Heart right ventricle (tissue), 16 donors: ENCODE data around the gene LY6G5B. TPM values are rescaled to one million over a fixed set of nuclear protein-coding genes. Genes with fewer than 3 reads are reported as not detected.

ENCODE experiments used
- ATAC-seq, 8 donors: fragments of 200-7000 bp; cut with Tn5 transposase; one replicate each; pipeline ENCODE4 v1.9.1; 2020; ENCODE audit warnings: mild to moderate bottlenecking in 8 of 8, moderate library complexity in 8 of 8, moderate number of reproducible peaks in 1 of 8
- DNase-seq, 2 donors: peaks; one replicate each; pipeline ENCODE4 v3.0.0-alpha.2; 2020
- H3K27ac ChIP-seq, 10 donors: fragments of 200-600 bp; sonication (generic) in 2 of 10; one replicate each; pipeline versions ENCODE4 v1.5.0 to v1.8.0; 2020 to 2022; ENCODE audit warnings: mild to moderate bottlenecking in 3 of 10
- H3K27me3 ChIP-seq, 7 donors: fragments of 200-600 bp; one replicate each; pipeline ENCODE4 v1.8.0; 2021 to 2022; ENCODE audit warnings: mild to moderate bottlenecking in 2 of 7
- H3K36me3 ChIP-seq, 9 donors: fragments of 200-600 bp; sonication (generic) in 1 of 9; one replicate each; pipeline versions ENCODE4 v1.5.0 to v1.8.0; 2020 to 2022; ENCODE audit warnings: mild to moderate bottlenecking in 2 of 9
- H3K4me1 ChIP-seq, 9 donors: fragments of 200-600 bp; sonication (generic) in 1 of 9; one replicate each; pipeline versions ENCODE4 v1.5.0 to v1.8.0; 2020 to 2022; ENCODE audit warnings: mild to moderate bottlenecking in 4 of 9
- H3K4me3 ChIP-seq, 10 donors: fragments of 200-600 bp; sonication (generic) in 2 of 10; one replicate each; pipeline versions ENCODE4 v1.5.0 to v1.8.0; 2020 to 2022; ENCODE audit warnings: mild to moderate bottlenecking in 7 of 10, moderate library complexity in 2 of 10
- H3K9me3 ChIP-seq, 11 donors: fragments of 200-600 bp in 10 of 11; sonication (generic) in 2 of 11; one replicate each; pipeline versions ENCODE4 v1.5.0 to v1.8.0; 2013 to 2022; ENCODE audit warnings: mild to moderate bottlenecking in 2 of 11, control low read depth in 1 of 11, moderate library complexity in 1 of 11
- WGBS, 2 donors: extraction: QIAGEN DNeasy Blood & Tissue Kit; methylation state at CpG; one replicate each; pipeline ENCODE4 v1.1.7; 2013; ENCODE audit warnings: inconsistent platforms in 1 of 2; 5-methylcytosine and 5-hydroxymethylcytosine counted together
- intact Hi-C, 10 donors: fragments of 100-400 bp; cut with DNase I; formaldehyde crosslinking; loops; one replicate each; pipeline versions ENCODE4 v1.11.1 to v1.14.2; 2022
- polyA plus RNA-seq, 2 donors: library from polyadenylated mRNA; stranded (reverse); fragments of 200-250 nt; gene quantifications; one replicate each; pipeline ENCODE4 v1.2.3, GENCODE V29; 2013
- total RNA-seq, 10 donors: library from RNA; stranded (reverse); fragmentation: NEBNext Ultra II Directional in 3 of 10; extraction: Animal tissue kit (Norgen Biotek cat#: 25700) in 3 of 10; gene quantifications; one replicate each; pipeline versions ENCODE4 v1.2.1 to v1.2.4, GENCODE V29; 2021 to 2023
- TF ChIP-seq, protein P1 (sequence below), 9 donors: fragments of 200-600 bp; sonication (generic) in 2 of 9; IDR thresholded peaks; one replicate each; pipeline versions ENCODE4 v1.5.0 to v1.8.0; 2021 to 2022; ENCODE audit warnings: antibody characterized with exemption in 9 of 9, mild to moderate bottlenecking in 5 of 9, moderate library complexity in 1 of 9
- donor health status: Arrhythmogenic right ventricular cardiomyopathy.
- donor health status: ischemic (EF 13 %, LVEDD 7.1; RV severe dilation, severe dysfunction).
- donor health status: healthy with polysubstance abuse.
- donor health status: DM: no; HTN: yes; CAD: no.
- donor health status: DM: no; HTN: no; CAD: no.
- donor health status: ischemic (EF 25% LVEDD 6.9; RV normal size, moderate dysfunction).
- donor health status: ischemic (EF 25% LVEDD 5.7; RV mildly dilated, moderate dysfunction).
- donor health status: healthy.
- donor health status: DM: yes; HTN: yes; CAD: no.
- donor health status: Ischemic cardiomyopathy.
- donor health status: ischemic (EF 35%, LVEDD 5.7; RV mildly dilated, moderate dysfunction).
- donor health status: nonischemic (EF 11% LVEDD 7.7; RV severe dilation, severe dysfunction).
- donor health status: DM: yes; HTN: yes; CAD: no.
- donor health status: PGD.
- donor health status: ischemic (EF 29% LVEDD 5.4; RV normal size, mild dysfunction).
- donor health status: nonischemic (EF 23%, LVEDD 6.1; RV moderate dilation, normal function).

LY6G5B gene
- total and polyA plus RNA-seq, 12 donors, result 2.4 to 7.3 (median 3.8) TPM

DNA sequence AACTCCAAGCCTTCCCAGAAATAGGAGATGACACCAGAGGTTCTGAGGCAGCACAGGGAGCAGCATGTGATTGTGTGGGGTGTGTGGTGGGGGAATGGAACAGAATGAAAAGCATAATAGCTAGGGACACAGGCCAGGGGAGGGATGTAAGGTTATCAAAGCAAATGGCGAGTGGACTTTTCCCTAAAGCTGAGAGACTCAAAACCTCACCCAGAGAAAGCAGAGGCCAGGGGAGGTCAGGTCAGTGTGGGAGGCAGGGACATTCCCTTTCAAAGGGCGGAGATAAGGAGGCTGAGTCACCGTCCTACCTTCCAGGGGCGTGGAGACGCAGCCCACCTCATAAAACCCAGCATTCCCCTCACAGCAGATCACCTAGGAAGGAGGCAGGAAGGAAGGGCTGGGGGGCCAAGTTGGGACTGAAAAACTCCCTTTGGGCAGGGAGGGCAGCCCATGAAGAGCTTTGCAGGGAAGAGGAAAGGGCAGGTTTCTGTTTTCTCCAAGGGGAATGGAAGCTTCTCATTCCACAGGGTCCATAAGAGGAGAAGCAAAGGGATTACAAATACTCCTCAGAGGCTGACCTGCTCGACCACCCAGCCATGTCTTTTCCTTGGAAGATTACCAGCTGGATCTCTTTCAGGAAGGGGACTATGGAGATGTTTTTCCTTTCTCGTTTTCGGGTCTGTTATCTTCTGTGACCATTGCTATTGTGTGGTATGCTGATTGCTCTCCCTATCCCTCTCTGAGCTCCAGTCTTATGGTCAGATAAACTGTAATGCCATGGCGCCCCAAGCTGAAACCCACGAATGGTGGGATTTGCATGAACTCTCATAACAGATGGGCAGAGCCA, 20.7 kb downstream of the LY6G5B start:
- Histone ChIP-seq H3K4me1 (peaks cover 0 to 4% (median 0%) of the 10 kb centered on the region in 9 donors), H3K36me3 (peaks cover 5 to 100% (median 75%) of the 10 kb centered on the region in 9 donors), H3K4me3 (no peak overlapping the region), H3K27ac (no peak overlapping the region), H3K9me3 (no peaks in the 10 kb centered on the region), H3K27me3 (no peaks in the 10 kb centered on the region)
- ATAC-seq (peak in 3 of 8 donors; percentile 32 to 49 (median 40)), DNase-seq (no peak)
- TF ChIP-seq, protein P1, sequence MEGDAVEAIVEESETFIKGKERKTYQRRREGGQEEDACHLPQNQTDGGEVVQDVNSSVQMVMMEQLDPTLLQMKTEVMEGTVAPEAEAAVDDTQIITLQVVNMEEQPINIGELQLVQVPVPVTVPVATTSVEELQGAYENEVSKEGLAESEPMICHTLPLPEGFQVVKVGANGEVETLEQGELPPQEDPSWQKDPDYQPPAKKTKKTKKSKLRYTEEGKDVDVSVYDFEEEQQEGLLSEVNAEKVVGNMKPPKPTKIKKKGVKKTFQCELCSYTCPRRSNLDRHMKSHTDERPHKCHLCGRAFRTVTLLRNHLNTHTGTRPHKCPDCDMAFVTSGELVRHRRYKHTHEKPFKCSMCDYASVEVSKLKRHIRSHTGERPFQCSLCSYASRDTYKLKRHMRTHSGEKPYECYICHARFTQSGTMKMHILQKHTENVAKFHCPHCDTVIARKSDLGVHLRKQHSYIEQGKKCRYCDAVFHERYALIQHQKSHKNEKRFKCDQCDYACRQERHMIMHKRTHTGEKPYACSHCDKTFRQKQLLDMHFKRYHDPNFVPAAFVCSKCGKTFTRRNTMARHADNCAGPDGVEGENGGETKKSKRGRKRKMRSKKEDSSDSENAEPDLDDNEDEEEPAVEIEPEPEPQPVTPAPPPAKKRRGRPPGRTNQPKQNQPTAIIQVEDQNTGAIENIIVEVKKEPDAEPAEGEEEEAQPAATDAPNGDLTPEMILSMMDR (IDR thresholded peaks at IDR 0.05), result no peak
- intact Hi-C loops, result no loop called here
- WGBS, 2 donors, result 65 to 75% methylated on average over 10 of the region's 10 CpGs

DNA sequence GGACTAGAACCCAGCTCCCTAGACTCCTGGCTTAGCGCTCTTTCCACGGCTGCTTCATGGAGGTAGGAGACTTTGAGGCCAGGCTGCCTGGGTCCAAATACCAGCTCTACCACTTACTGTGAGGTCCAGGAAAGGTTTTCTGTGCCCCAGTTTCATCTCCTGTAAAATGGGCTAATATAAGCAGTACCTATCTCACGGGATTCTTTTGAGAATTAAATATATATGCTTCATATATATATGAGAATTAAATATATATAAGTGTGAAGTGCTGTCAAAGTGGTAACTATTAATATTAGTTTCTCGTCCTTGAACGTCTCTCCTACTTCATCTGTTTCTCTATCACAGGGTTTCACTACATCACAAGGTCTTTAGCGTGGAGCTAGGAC, 21.3 kb downstream of the LY6G5B start:
- intact Hi-C loops, result no loop called here
- H3K4me3 ChIP-seq, result no peak overlapping the region
- H3K4me1 ChIP-seq, result peaks cover 0 to 4% (median 0%) of the 10 kb centered on the region in 9 donors
- no peaks in the 10 kb centered on the region for H3K27me3 ChIP-seq
- H3K9me3 ChIP-seq, result no peaks in the 10 kb centered on the region
- DNase-seq (no peak), ATAC-seq (no peak)
- no peak overlapping the region for H3K27ac ChIP-seq
- WGBS, 2 donors, result 89 to 92% methylated on average over 6 of the region's 6 CpGs
- H3K36me3 ChIP-seq, result peaks cover 5 to 100% (median 77%) of the 10 kb centered on the region in 9 donors
- TF ChIP-seq, protein P1 (IDR thresholded peaks at IDR 0.05), result no peak

DNA sequence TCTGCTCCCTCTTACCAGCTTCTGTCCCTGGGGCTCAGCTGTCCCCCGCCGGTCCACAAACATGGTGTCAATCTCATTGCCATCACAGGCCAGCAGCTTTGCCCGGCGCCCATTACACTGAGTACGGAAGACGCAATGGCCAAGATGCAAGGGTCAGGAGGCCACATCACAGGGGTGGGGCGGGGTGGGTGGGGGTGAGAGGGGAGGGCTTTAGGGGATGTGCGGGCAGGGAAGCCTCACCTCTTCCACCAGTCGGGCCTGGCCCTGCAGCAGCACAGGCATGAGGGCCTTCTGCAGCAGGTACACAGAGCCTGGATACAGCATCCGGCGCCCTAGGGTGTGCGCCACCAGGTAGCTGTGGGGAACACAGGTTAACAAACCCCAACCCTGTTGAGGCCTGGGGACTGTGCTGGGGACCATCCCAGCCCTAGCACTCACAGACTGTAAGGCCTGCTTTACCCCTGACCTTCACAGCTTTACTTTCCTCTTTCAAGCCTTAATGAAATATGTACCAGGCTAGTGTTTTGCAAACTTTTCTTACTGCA, 21.9 kb downstream of the LY6G5B start:
- no peak for DNase-seq
- Histone ChIP-seq H3K9me3 (no peaks in the 10 kb centered on the region), H3K4me1 (peaks cover 0 to 4% (median 0%) of the 10 kb centered on the region in 9 donors), H3K4me3 (no peak overlapping the region), H3K36me3 (peaks cover 5 to 100% (median 79%) of the 10 kb centered on the region in 9 donors), H3K27ac (no peak overlapping the region), H3K27me3 (no peaks in the 10 kb centered on the region)
- ATAC-seq, result no peak
- TF ChIP-seq, protein P1 (IDR thresholded peaks at IDR 0.05), result no peak
- intact Hi-C loops, result no loop called here
- WGBS, 2 donors, result 94 to 95% methylated on average over 12 of the region's 12 CpGs

DNA sequence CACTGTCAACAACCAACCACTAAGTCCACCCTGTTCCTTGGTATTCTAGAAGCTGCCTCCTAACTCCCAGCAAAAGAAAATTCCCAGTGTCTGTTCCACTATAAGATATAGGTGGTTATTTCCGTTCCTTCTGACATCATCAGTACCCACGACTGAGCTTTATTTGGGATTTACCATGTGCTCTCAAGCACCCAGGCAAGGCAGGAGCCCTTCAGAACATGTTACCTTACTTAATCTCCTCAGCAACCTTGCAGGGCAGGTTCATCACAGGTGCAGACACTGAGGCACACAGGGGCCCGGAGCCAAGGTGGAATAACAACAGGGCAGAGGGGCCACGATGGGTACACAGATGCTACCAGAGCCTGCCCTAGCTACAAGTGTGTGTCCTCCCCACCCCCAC, 22.6 kb downstream of the LY6G5B start:
- ATAC-seq (no peak), DNase-seq (no peak)
- TF ChIP-seq, protein P1 (IDR thresholded peaks at IDR 0.05), result no peak
- Histone ChIP-seq H3K36me3 (peaks cover 1 to 100% (median 75%) of the 10 kb centered on the region in 9 donors), H3K4me1 (peaks cover 0 to 4% (median 0%) of the 10 kb centered on the region in 9 donors), H3K27ac (no peak overlapping the region), H3K4me3 (no peak overlapping the region), H3K27me3 (no peaks in the 10 kb centered on the region), H3K9me3 (no peaks in the 10 kb centered on the region)
- 79 to 89% methylated on average over 4 of the region's 4 CpGs for WGBS, 2 donors
- intact Hi-C loops, result no loop called here
